Subcutaneous adipose tissue (tissue), 4 donors: ENCODE results near the gene SND1. TPM values are rescaled to one million over a fixed set of nuclear protein-coding genes. Genes with fewer than 3 reads are reported as not detected.

Experiments
- CTCF ChIP-seq: fragments of 450-650 bp; IDR thresholded peaks from one replicate; pipeline ENCODE4 v1.5.1; 2016; ENCODE audit warnings: low read depth, mild to moderate bottlenecking, control low read depth, antibody characterized with exemption, moderate library complexity
- total RNA-seq, 4 donors: library from RNA; depleted of rRNA; stranded (reverse); fragments of >200 nt; gene quantifications; one replicate each; pipeline ENCODE4 v1.1.0, GENCODE V29; 2016

SND1 gene
- total RNA-seq, 4 donors from 2014 or later = 73.9 to 98.3 (median 88.9) TPM

GRCh38 chr7:127759945-127760421, 108.0 kb downstream of the SND1 start:
- TF ChIP-seq CTCF = no peak

- TF ChIP-seq CTCF = no peak
Measured at GRCh38 chr7:127760436-127761031, 108.5 kb downstream of the SND1 start.

- TF ChIP-seq CTCF = no peak
Measured at GRCh38 chr7:127761196-127761595, 109.2 kb downstream of the SND1 start.

- TF ChIP-seq CTCF = no peak
Measured at GRCh38 chr7:127764681-127765080, 112.7 kb downstream of the SND1 start.

GRCh38 chr7:127765150-127765549, 113.2 kb downstream of the SND1 start:
- no peak for TF ChIP-seq CTCF

- TF ChIP-seq CTCF = no peak
Measured at GRCh38 chr7:127766831-127767459, 115.0 kb downstream of the SND1 start.

GRCh38 chr7:127768241-127768640, 116.2 kb downstream of the SND1 start:
- no peak for TF ChIP-seq CTCF
